ENCODE results near the gene MOBP. TPM values are rescaled to one million over a fixed set of nuclear protein-coding genes. Genes with fewer than 3 reads are reported as not detected.

Gene MOBP
- total and polyA plus RNA-seq, 4 donors, result not detected

DNA sequence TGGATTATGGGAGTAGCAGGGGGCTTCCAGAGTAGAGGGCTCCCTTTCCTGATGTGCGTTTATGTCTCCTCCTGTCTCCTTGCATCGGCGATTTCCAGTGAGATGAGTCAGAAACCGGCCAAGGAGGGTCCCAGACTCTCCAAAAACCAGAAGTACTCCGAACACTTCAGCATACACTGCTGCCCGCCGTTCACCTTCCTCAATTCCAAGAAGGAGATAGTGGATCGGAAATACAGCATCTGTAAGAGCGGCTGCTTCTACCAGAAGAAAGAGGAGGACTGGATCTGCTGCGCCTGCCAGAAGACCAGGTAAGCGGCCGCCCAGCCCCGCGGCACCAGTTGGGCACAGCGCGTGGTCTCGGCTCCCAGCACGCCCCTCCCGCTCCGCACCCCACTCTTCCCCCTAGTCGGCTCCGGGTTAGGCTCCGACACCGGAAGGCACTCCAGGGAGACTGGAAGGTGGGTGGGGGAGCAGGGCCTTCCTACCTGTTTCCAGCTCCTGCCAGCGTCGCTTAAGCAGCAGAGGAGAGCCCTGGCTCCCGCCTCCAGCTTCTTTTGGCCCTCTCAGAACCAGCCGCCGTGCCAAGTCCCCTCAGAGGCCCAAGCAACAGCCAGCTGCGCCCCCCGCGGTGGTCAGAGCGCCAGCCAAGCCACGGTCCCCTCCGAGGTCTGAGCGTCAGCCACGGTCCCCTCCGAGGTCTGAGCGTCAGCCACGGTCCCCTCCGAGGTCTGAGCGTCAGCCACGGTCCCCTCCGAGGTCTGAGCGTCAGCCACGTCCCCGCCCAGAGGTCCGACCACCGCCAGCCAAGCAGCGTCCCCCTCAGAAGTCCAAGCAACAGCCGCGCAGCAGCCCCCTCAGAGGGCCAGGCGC, 34.7 kb downstream of the MOBP start:
- peaks cover 0 to 4% (median 0%) of the 10 kb centered on the region in 4 donors for H3K9me3 ChIP-seq (ENCODE audit: control insufficient read depth in 4 of 4, low read length in 3 of 4)
- no peak overlapping the region for H3K4me3 ChIP-seq (ENCODE audit: low read depth in 1 of 3, low read length in 3 of 3)
- DNase-seq (ENCODE audit: low spot score), result no peak
- WGBS, result 34% methylated on average over 53 of the region's 53 CpGs
- H3K9ac ChIP-seq (ENCODE audit: low read depth in 1 of 2, low read length in 2 of 2), result no peak overlapping the region
- H3K27me3 ChIP-seq (ENCODE audit: control insufficient read depth in 4 of 4, insufficient read depth in 4 of 4, low read length in 3 of 4), result peaks cover 0 to 12% (median 3%) of the 10 kb centered on the region in 4 donors
- H3K4me1 ChIP-seq (ENCODE audit: control insufficient read depth in 4 of 4, insufficient read depth in 4 of 4, low read length in 3 of 4), result no peaks in the 10 kb centered on the region
- no peaks in the 10 kb centered on the region for H3K36me3 ChIP-seq (ENCODE audit: control insufficient read depth in 4 of 4, insufficient read depth in 3 of 4, low read depth in 1 of 4, low read length in 3 of 4)
- no peak overlapping the region for H3K27ac ChIP-seq (ENCODE audit: low read depth in 1 of 2, low read length in 2 of 2)
- TF ChIP-seq, protein P1, sequence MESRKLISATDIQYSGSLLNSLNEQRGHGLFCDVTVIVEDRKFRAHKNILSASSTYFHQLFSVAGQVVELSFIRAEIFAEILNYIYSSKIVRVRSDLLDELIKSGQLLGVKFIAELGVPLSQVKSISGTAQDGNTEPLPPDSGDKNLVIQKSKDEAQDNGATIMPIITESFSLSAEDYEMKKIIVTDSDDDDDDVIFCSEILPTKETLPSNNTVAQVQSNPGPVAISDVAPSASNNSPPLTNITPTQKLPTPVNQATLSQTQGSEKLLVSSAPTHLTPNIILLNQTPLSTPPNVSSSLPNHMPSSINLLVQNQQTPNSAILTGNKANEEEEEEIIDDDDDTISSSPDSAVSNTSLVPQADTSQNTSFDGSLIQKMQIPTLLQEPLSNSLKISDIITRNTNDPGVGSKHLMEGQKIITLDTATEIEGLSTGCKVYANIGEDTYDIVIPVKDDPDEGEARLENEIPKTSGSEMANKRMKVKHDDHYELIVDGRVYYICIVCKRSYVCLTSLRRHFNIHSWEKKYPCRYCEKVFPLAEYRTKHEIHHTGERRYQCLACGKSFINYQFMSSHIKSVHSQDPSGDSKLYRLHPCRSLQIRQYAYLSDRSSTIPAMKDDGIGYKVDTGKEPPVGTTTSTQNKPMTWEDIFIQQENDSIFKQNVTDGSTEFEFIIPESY (IDR thresholded peaks at IDR 0.05), result no peak
- TF ChIP-seq SP1 (IDR thresholded peaks at IDR 0.05) (no peak), FOXA2 (IDR thresholded peaks at IDR 0.05) (no peak), RAD21 (IDR thresholded peaks at IDR 0.05) (no peak), NR2F2 (IDR thresholded peaks at IDR 0.05) (no peak), HNF4G (IDR thresholded peaks at IDR 0.05) (no peak), HNF4A (conservative IDR thresholded peaks at IDR 0.05) (no peak), EGR1 (IDR thresholded peaks at IDR 0.05; ENCODE audit: low read depth in 2 of 2) (no peak), JUND (IDR thresholded peaks at IDR 0.05) (no peak)
- TF ChIP-seq, protein P2, sequence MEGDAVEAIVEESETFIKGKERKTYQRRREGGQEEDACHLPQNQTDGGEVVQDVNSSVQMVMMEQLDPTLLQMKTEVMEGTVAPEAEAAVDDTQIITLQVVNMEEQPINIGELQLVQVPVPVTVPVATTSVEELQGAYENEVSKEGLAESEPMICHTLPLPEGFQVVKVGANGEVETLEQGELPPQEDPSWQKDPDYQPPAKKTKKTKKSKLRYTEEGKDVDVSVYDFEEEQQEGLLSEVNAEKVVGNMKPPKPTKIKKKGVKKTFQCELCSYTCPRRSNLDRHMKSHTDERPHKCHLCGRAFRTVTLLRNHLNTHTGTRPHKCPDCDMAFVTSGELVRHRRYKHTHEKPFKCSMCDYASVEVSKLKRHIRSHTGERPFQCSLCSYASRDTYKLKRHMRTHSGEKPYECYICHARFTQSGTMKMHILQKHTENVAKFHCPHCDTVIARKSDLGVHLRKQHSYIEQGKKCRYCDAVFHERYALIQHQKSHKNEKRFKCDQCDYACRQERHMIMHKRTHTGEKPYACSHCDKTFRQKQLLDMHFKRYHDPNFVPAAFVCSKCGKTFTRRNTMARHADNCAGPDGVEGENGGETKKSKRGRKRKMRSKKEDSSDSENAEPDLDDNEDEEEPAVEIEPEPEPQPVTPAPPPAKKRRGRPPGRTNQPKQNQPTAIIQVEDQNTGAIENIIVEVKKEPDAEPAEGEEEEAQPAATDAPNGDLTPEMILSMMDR (IDR thresholded peaks at IDR 0.05; ENCODE audit: low read depth, low read length, missing input control), result no peak

- Histone ChIP-seq H3K9ac (ENCODE audit: low read depth in 1 of 2, low read length in 2 of 2) (no peak overlapping the region), H3K36me3 (ENCODE audit: control insufficient read depth in 4 of 4, insufficient read depth in 3 of 4, low read depth in 1 of 4, low read length in 3 of 4) (no peaks in the 10 kb centered on the region), H3K4me3 (ENCODE audit: low read depth in 1 of 3, low read length in 3 of 3) (no peak overlapping the region), H3K27me3 (ENCODE audit: control insufficient read depth in 4 of 4, insufficient read depth in 4 of 4, low read length in 3 of 4) (peaks cover 0 to 12% (median 3%) of the 10 kb centered on the region in 4 donors), H3K27ac (ENCODE audit: low read depth in 1 of 2, low read length in 2 of 2) (no peak overlapping the region), H3K9me3 (ENCODE audit: control insufficient read depth in 4 of 4, low read length in 3 of 4) (peaks cover 0 to 4% (median 0%) of the 10 kb centered on the region in 4 donors), H3K4me1 (ENCODE audit: control insufficient read depth in 4 of 4, insufficient read depth in 4 of 4, low read length in 3 of 4) (no peaks in the 10 kb centered on the region)
- no peak for TF ChIP-seq TAF1 (conservative IDR thresholded peaks at IDR 0.05)
- TF ChIP-seq FOXA1 (IDR thresholded peaks at IDR 0.05), result no peak
- TF ChIP-seq SP1 (IDR thresholded peaks at IDR 0.05), result no peak
- TF ChIP-seq REST (IDR thresholded peaks at IDR 0.05), result no peak
- TF ChIP-seq HNF4G (IDR thresholded peaks at IDR 0.05), result no peak
- no peak for TF ChIP-seq HNF4A (conservative IDR thresholded peaks at IDR 0.05)
- TF ChIP-seq ATF3 (IDR thresholded peaks at IDR 0.05), result no peak
- no peak for TF ChIP-seq YY1 (IDR thresholded peaks at IDR 0.05)
- TF ChIP-seq, protein P1 (IDR thresholded peaks at IDR 0.05), result no peak
- TF ChIP-seq RAD21 (IDR thresholded peaks at IDR 0.05), result no peak
- no peak for TF ChIP-seq JUND (IDR thresholded peaks at IDR 0.05)
- TF ChIP-seq GABPA (IDR thresholded peaks at IDR 0.05 in 1 of 2, conservative IDR thresholded peaks at IDR 0.05 in 1 of 2), result no peak
- DNase-seq (ENCODE audit: low spot score), result no peak
- 54% methylated on average over 4 of the region's 4 CpGs for WGBS
Observed at GRCh38 chr3:39502838-39503145, 35.3 kb downstream of the MOBP start.
